KMS-11 (cell line): Measurements from ENCODE around the gene KIAA0825.

Experiments used
- H2AFZ ChIP-seq: fragments of 200-600 bp; sonication (generic); 2 replicates; pipeline ENCODE4 v1.6.1; 2016; ENCODE audit warnings: antibody characterized with exemption, mixed run types, low read depth
- H3K27ac ChIP-seq: fragments of 200-600 bp; sonication (generic); 2 replicates; pipeline ENCODE4 v1.6.1; 2016; ENCODE audit warnings: mild to moderate bottlenecking, mixed run types
- H3K27me3 ChIP-seq: fragments of 200-600 bp; sonication (generic); 2 replicates; pipeline ENCODE4 v1.6.1; 2017; ENCODE audit warnings: mild to moderate bottlenecking, low read depth, mixed run types, moderate library complexity; ENCODE audit not compliant: insufficient read depth
- H3K36me3 ChIP-seq: fragments of 200-600 bp; sonication (generic); 2 replicates; pipeline ENCODE4 v1.6.1; 2017; ENCODE audit warnings: mild to moderate bottlenecking, mixed run types; ENCODE audit not compliant: insufficient read depth
- H3K4me1 ChIP-seq: fragments of 200-600 bp; sonication (generic); 2 replicates; pipeline ENCODE4 v1.6.1; 2016; ENCODE audit warnings: mild to moderate bottlenecking, low read depth, mixed run types; ENCODE audit not compliant: poor library complexity, severe bottlenecking
- H3K4me2 ChIP-seq: fragments of 200-600 bp; sonication (generic); 2 replicates; pipeline ENCODE4 v1.7.0; 2016; ENCODE audit warnings: mild to moderate bottlenecking, mixed run types
- H3K4me3 ChIP-seq: fragments of 200-600 bp; sonication (generic); IDR thresholded peaks from 2 replicates; pipeline ENCODE4 v1.6.1; 2017; ENCODE audit warnings: low read depth, low read length, mixed read lengths; ENCODE audit not compliant: insufficient read depth
- H3K79me2 ChIP-seq: fragments of 200-600 bp; sonication (generic); 2 replicates; pipeline ENCODE4 v1.6.1; 2016; ENCODE audit warnings: low read depth, mixed run types; ENCODE audit not compliant: insufficient read depth
- H3K9ac ChIP-seq: fragments of 200-600 bp; sonication (generic); 2 replicates; pipeline ENCODE4 v1.6.1; 2016; ENCODE audit warnings: mild to moderate bottlenecking, mixed run types
- H4K20me1 ChIP-seq: fragments of 200-600 bp; sonication (generic); 2 replicates; pipeline ENCODE4 v1.6.1; 2016; ENCODE audit warnings: mild to moderate bottlenecking, mixed run types; ENCODE audit not compliant: insufficient read depth
- CTCF ChIP-seq: fragments of 200-600 bp; sonication (generic); conservative IDR thresholded peaks from 2 replicates; pipeline ENCODE4 v1.6.1; 2017; ENCODE audit warnings: low read depth, mild to moderate bottlenecking, antibody characterized with exemption, low read length, moderate library complexity, mixed read lengths

KIAA0825 gene

GRCh38 chr5:94658272-94658671 lies 39.9 kb upstream of the KIAA0825 start:
- Histone ChIP-seq H3K4me1 (no peaks in the 10 kb centered on the region), H3K27me3 (no peaks in the 10 kb centered on the region), H4K20me1 (no peaks in the 10 kb centered on the region), H3K9ac (no peak overlapping the region), H3K4me2 (no peak overlapping the region), H3K4me3 (no peak overlapping the region), H2AFZ (no peak overlapping the region), H3K27ac (no peak overlapping the region), H3K36me3 (0 out of 2 replicates have a peak, but pooled peaks cover 5% of the 10 kb centered on the region), H3K79me2 (peaks cover 6% of the 10 kb centered on the region; the same call in 1 of the 2 replicates)
- no peak for TF ChIP-seq CTCF

GRCh38 chr5:94649874-94650273 lies 31.5 kb upstream of the KIAA0825 start:
- TF ChIP-seq CTCF: no peak
- Histone ChIP-seq H4K20me1 (no peaks in the 10 kb centered on the region), H3K36me3 (peaks cover 5% of the 10 kb centered on the region; the same call in 1 of the 2 replicates), H2AFZ (no peak overlapping the region), H3K4me3 (no peak overlapping the region), H3K4me2 (no peak overlapping the region), H3K79me2 (no peaks in the 10 kb centered on the region), H3K9ac (no peak overlapping the region), H3K27ac (no peak overlapping the region), H3K27me3 (no peaks in the 10 kb centered on the region), H3K4me1 (no peaks in the 10 kb centered on the region)

GRCh38 chr5:94646758-94647157 lies 28.4 kb upstream of the KIAA0825 start:
- no peak overlapping the region for H3K4me3 ChIP-seq
- H3K27me3 ChIP-seq: no peaks in the 10 kb centered on the region
- H2AFZ ChIP-seq: no peak overlapping the region
- H3K4me1 ChIP-seq: no peaks in the 10 kb centered on the region
- peaks cover 5% of the 10 kb centered on the region; the same call in 1 of the 2 replicates for H3K36me3 ChIP-seq
- no peak overlapping the region for H3K27ac ChIP-seq
- H3K4me2 ChIP-seq: no peak overlapping the region
- TF ChIP-seq CTCF: no peak
- no peaks in the 10 kb centered on the region for H3K79me2 ChIP-seq
- H3K9ac ChIP-seq: no peak overlapping the region
- H4K20me1 ChIP-seq: no peaks in the 10 kb centered on the region; the same call in 1 of the 2 replicates

GRCh38 chr5:94645053-94645452 lies 26.6 kb upstream of the KIAA0825 start:
- H3K4me3 ChIP-seq: no peak overlapping the region
- no peak overlapping the region for H2AFZ ChIP-seq
- no peaks in the 10 kb centered on the region; the same call in 1 of the 2 replicates for H4K20me1 ChIP-seq
- no peak overlapping the region for H3K27ac ChIP-seq
- no peak for TF ChIP-seq CTCF
- H3K4me1 ChIP-seq: no peaks in the 10 kb centered on the region
- no peak overlapping the region for H3K9ac ChIP-seq
- no peak overlapping the region for H3K4me2 ChIP-seq
- H3K36me3 ChIP-seq: peaks cover 5% of the 10 kb centered on the region; the same call in 1 of the 2 replicates
- H3K27me3 ChIP-seq: no peaks in the 10 kb centered on the region
- H3K79me2 ChIP-seq: no peaks in the 10 kb centered on the region; the same call in 1 of the 2 replicates
